HG03139 (cell line): ENCODE data around the gene ADCY5.

ENCODE experiments used
- ATAC-seq: cut with Tn5 transposase; IDR thresholded peaks from one replicate; pipeline ENCODE4 v1.9.1; 2021; ENCODE audit not compliant: unreplicated experiment

ADCY5 gene

GRCh38 chr3:123329636-123330340, 119.1 kb downstream of the ADCY5 start:
- no peak for ATAC-seq

- no peak for ATAC-seq
Observed at GRCh38 chr3:123328851-123329635, 119.8 kb downstream of the ADCY5 start.

- no peak for ATAC-seq
Observed at GRCh38 chr3:123327956-123328850, 120.7 kb downstream of the ADCY5 start.

GRCh38 chr3:123327480-123327879, 121.4 kb downstream of the ADCY5 start:
- no peak for ATAC-seq

- ATAC-seq = no peak
Observed at GRCh38 chr3:123326531-123326930, 122.4 kb downstream of the ADCY5 start.

- ATAC-seq = no peak
Observed at GRCh38 chr3:123325766-123326256, 123.1 kb downstream of the ADCY5 start.

- no peak for ATAC-seq
Observed at GRCh38 chr3:123324880-123325765, 123.8 kb downstream of the ADCY5 start.

- ATAC-seq = no peak
Observed at GRCh38 chr3:123323781-123324180, 125.1 kb downstream of the ADCY5 start.

GRCh38 chr3:123322866-123323265, 126.0 kb downstream of the ADCY5 start:
- ATAC-seq = no peak

GRCh38 chr3:123321806-123322205, 127.1 kb downstream of the ADCY5 start:
- no peak for ATAC-seq

GRCh38 chr3:123320221-123320620, 128.7 kb downstream of the ADCY5 start:
- ATAC-seq = no peak

GRCh38 chr3:123319760-123320159, 129.1 kb downstream of the ADCY5 start:
- ATAC-seq = no peak

GRCh38 chr3:123318374-123318773, 130.5 kb downstream of the ADCY5 start:
- ATAC-seq = no peak

GRCh38 chr3:123317716-123318115, 131.2 kb downstream of the ADCY5 start:
- no peak for ATAC-seq

- no peak for ATAC-seq
Observed at GRCh38 chr3:123315271-123315595, 133.7 kb downstream of the ADCY5 start.

GRCh38 chr3:123314359-123315270, 134.3 kb downstream of the ADCY5 start:
- ATAC-seq = no peak

- ATAC-seq = no peak
Observed at GRCh38 chr3:123313889-123314288, 135.0 kb downstream of the ADCY5 start.

GRCh38 chr3:123312331-123313265, 136.3 kb downstream of the ADCY5 start:
- no peak for ATAC-seq
